ENCODE data around the gene DRG2.
A peak's percentile ranks its signal among the peaks of the same experiment; 100 is the strongest.

DNA sequence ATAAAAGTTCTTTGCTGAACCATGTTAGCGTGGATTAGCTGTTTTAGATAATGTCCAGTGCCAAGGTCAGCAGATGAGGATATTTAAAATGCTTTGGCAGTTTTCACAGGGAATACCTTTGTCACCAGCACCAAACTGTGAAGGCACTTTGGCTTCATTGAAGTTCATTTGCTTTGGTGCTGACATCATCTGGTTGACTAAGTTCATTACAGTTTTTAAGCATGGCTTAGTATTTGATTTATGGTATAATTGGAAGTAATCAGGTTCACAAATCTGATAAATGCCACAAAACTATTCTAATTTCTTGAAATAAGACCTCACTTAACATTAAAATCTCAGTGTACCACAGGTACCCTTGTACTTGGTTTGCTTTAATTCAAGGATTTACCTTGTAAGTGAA, 44.3 kb upstream of the DRG2 start:
- TF ChIP-seq EZH2 (IDR thresholded peaks at IDR 0.05; ENCODE audit: borderline replicate concordance, insufficient read depth, low read length, poor library complexity, severe bottlenecking) (no peak), POLR2AphosphoS5 (IDR thresholded peaks at IDR 0.05) (no peak), TAF1 (IDR thresholded peaks at IDR 0.05; ENCODE audit: low read depth) (no peak)
- TF ChIP-seq, protein P1, sequence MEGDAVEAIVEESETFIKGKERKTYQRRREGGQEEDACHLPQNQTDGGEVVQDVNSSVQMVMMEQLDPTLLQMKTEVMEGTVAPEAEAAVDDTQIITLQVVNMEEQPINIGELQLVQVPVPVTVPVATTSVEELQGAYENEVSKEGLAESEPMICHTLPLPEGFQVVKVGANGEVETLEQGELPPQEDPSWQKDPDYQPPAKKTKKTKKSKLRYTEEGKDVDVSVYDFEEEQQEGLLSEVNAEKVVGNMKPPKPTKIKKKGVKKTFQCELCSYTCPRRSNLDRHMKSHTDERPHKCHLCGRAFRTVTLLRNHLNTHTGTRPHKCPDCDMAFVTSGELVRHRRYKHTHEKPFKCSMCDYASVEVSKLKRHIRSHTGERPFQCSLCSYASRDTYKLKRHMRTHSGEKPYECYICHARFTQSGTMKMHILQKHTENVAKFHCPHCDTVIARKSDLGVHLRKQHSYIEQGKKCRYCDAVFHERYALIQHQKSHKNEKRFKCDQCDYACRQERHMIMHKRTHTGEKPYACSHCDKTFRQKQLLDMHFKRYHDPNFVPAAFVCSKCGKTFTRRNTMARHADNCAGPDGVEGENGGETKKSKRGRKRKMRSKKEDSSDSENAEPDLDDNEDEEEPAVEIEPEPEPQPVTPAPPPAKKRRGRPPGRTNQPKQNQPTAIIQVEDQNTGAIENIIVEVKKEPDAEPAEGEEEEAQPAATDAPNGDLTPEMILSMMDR (IDR thresholded peaks at IDR 0.05; ENCODE audit: poor library complexity, severe bottlenecking), result peak; percentile 60

Measured in neural cell (in vitro differentiated cells).